GM21825 (cell line): Measurements from ENCODE around the gene SETDB1.
"Not testable (repeated sequence)": the region's sequence is repeated elsewhere in the genome, so short reads cannot be mapped to it uniquely, and the experiment has no call there.

ENCODE experiments used
- ATAC-seq: cut with Tn5 transposase; IDR thresholded peaks from one replicate; pipeline ENCODE4 v1.9.1; 2021; ENCODE audit warnings: mild to moderate bottlenecking, moderate library complexity; ENCODE audit not compliant: unreplicated experiment

SETDB1 gene

GRCh38 chr1:150926097-150926741 is at the start of gene SETDB1:
SETDB1 (plus strand) TSS chr1:150926363; CDS start chr1:150927715, 1,352 bp downstream.
- peak; percentile 77 for ATAC-seq

GRCh38 chr1:150878931-150879330 is 47.2 kb upstream of the SETDB1 start:
- not testable (repeated sequence) for ATAC-seq

- no peak for ATAC-seq
These were observed 44.7 kb upstream of the SETDB1 start for GRCh38 chr1:150881331-150882070.

DNA sequence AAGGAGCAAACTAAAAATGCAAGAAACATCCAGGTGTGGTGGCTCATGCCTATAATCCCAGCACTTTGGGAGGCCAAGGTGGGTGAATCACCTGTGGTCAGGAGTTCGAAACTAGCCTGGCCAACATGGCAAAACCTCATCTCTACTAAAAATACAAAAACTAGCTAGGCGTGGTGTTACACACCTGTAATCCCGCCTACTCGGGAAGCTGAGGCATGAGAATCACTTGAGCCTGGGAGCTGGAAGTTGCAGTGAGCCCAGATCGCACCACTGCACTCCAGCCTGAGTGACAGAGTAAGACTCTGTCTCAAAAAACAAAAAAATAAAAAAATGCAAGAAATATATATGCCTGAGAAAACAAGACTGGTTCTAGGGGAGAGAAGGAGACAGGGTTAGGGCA is 43.0 kb upstream of the SETDB1 start:
- ATAC-seq, result not testable (repeated sequence)

DNA sequence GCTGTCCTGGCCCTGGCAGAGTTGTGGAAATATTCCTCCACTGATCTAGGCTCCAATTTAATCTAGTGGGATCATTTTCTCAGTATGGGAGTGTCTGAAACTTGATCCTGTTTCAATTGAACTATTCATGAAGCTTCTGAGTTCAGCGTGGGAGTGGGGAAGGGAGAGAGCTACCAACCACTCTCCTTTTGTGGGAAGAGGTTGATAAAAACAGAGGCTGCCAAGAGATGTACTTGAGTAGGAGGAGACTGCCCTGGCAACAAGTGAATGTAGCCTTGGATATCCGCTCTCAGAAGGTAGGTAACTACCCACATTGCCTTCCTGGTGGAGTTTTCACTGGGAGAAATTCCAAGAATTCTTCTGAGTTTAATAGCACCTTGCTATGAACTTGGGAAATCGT is 39.1 kb upstream of the SETDB1 start, which contains the start of gene CTXND2:
Gene CTXND2 (plus strand): TSS at position 119 of the 400 bp plus-strand sequence. CDS start 25,179 bp downstream, outside the sequence.
- ATAC-seq, result no peak

GRCh38 chr1:150888727-150889126 is 37.4 kb upstream of the SETDB1 start:
- ATAC-seq, result no peak

GRCh38 chr1:150890033-150890416 is 36.1 kb upstream of the SETDB1 start:
- peak; percentile 72 for ATAC-seq

DNA sequence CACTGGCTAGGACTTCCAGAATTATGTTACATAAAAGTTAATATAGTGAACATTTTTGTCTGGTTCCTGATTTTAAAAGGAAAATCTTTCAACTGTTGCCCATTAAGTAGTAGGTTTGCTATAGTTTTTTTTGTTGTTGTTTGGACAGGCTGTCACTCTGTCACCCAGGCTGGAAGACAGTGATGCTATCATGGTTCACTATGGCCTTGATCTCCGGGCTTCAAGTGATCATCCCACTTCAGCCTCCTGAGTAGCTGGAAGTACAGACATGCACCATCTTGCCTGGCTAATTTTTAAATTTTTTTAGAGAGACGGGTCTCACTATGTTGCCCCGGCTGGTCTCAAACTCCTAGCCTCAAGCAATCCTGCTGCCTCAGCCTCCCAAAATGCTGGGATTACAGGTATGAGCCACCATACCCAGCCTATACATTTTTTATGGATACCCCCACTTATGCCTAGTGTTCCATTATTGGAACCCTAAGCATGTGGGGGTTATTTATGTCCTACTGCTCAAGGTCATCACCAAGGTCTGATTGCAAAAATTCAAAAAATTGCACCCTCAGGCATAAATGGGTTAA is 32.7 kb upstream of the SETDB1 start:
- no peak for ATAC-seq

DNA sequence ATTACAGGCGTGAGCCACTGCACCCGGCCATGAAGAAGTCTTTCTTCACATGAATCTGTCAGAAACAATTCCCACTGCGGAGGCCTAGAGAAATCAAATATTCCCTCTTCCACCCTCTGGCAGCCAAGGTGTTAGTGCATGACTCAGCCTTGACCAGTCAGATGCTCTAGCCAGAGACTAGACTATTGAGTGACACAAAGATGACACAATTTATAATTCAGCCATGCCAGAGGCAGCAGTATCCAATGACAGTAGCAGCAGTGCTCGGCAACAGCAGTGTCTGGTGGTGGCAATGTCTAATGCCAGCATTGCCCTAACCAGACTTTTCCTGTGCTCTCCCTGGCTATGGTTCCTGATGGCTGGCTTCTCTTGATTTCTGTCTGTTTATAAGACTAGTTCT is 30.5 kb upstream of the SETDB1 start:
- ATAC-seq, result no peak

DNA sequence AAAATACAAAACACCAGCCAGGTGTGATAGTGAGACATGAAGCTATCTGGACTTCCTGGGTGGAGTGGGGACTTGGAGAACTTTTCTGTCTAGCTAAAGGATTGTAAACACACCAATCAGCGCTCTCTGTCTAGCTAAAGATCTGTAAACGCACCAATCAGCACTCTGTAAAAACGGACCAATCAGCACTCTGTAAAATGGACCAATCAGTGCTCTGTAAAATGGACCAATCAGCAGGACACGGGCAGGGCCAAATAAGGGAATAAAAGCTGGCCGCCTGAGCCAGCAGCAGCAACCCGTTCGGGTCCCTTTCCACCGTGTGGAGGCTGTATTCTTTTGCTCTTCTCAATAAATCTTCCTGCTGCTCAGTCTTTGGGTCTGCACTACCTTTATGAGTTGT is 26.4 kb upstream of the SETDB1 start:
- ATAC-seq, result not testable (repeated sequence)

- ATAC-seq, result no peak
These were observed 23.8 kb upstream of the SETDB1 start for GRCh38 chr1:150902346-150902745.

- no peak for ATAC-seq
These were observed 23.4 kb upstream of the SETDB1 start for GRCh38 chr1:150902751-150903150.

DNA sequence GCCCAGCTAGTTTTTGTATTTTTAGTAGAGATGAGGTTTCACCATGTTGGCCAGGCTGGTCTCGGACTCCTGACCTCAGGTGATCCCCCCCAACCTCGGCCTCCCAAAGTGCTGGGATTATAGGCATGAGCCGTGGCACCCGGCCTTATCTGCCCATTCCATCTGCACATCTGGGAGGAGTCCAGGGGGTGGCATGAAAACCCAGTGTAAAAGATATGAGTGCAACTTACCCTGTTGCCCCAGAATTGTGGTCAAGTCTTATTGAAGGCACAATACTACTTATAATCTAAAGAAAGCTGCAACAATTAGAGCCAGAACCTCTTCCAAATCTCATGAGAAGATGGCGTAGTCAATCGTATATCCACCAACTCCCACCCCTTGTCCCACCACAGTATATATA is 20.9 kb upstream of the SETDB1 start:
- no peak for ATAC-seq

GRCh38 chr1:150906329-150906728 is 19.8 kb upstream of the SETDB1 start:
- no peak for ATAC-seq

DNA sequence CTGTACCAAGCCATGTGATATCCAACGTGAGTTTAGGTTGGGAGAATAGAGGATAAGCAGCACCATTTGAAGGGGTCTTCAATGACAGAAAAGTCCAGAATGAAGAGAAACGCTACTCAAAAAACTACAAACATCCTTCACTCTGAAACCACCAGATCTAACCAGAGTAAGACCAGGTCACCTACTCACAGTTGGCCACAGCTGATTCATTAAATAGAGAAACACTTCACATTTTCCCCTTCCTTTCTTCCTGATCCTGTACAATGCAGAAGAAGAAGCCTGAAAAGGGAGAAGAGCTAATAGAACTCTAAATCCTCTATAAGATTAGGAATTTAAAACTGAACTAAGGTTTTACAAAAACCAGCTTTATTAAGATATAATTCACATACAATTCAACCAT is 19.4 kb upstream of the SETDB1 start:
- no peak for ATAC-seq

DNA sequence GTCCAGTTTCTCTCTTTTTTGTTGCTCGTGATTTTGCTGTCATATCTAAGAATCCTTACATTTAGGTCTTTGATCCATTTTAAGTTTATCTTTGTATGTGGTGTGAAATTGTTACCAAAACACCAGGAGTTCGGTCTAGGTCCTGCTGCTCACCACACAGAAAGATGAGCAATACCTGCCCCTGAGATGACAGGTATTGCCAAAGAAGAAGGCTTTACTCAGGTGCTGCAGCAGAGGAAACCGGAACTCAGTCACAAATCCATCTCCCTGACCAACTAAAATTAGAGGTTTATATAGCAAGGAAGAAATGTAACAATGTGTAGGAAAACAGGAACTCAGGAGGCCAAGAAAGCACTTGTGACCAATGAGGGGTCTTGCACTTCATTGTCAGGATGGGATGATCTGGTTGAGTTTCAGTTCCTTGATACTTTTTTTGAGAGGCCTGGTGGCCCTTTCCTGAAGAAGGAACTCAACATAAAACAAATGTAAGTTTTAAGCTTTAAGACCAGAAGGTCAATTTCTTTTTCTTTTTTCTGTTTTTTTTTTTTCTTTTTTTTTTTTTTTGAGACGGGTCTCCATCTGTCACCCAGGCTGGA is 16.5 kb upstream of the SETDB1 start:
- ATAC-seq, result no peak

- ATAC-seq, result no peak
These were observed 13.5 kb upstream of the SETDB1 start for GRCh38 chr1:150912623-150913022.

DNA sequence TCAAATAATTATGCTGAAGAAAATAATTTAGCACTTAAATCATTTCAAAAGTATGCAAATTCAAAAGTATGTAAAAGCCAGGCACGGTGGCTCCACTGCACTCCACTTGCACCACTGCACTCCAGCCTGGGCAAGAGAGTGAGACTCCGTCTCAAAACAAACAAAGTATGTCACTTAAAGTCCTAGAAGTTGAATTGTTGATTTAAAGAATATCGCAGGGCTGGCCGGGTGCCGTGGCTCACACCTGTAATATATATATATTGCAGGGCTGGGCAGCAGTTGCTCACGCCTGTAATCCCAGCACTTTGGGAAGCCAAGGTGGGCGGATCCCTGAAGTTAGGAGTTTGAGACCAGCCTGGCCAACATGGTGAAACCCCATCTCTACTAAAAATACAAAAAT is 8.8 kb upstream of the SETDB1 start:
- no peak for ATAC-seq

- peak; percentile 54 for ATAC-seq
These were observed 3.6 kb upstream of the SETDB1 start for GRCh38 chr1:150922519-150922975.

- no peak for ATAC-seq
These were observed 1.1 kb upstream of the SETDB1 start for GRCh38 chr1:150925080-150925479.

DNA sequence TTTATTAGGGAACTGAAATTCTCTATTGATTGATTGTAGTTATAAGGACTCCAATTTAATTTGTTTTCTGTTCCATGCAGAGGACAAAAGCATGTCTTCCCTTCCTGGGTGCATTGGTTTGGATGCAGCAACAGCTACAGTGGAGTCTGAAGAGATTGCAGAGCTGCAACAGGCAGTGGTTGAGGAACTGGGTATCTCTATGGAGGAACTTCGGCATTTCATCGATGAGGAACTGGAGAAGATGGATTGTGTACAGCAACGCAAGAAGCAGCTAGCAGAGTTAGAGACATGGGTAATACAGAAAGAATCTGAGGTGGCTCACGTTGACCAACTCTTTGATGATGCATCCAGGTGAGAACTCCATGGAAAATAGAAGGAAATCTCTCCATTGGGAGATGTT is 1.5 kb downstream of the SETDB1 start:
- ATAC-seq, result no peak

DNA sequence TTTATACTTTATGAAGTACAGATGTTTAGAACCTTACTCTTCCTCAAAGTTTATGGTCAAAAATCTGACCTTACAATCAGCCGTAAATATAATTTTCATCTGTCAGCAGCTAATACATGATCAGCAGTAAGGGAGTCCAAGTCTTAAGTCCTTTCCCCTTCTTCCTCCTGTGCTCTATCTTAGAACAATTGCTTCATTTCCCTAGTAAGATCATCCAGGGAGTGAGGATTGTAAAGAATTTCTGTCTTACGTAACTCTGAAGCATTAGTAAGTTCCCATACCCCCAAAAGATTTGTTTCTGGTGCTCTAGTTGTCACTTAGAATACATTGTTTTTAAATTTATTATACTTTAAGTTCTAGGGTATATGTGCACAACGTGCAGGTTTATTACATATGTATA is 2.1 kb downstream of the SETDB1 start:
- ATAC-seq, result no peak
